ENCODE data around the gene ATP1A4. TPM values are rescaled to one million over a fixed set of nuclear protein-coding genes. Genes with fewer than 3 reads are reported as not detected.

ATP1A4 gene
- total and polyA plus RNA-seq, 7 donors, result 0.22 to 3.0 (median 0.27) TPM; not detected in 4

DNA sequence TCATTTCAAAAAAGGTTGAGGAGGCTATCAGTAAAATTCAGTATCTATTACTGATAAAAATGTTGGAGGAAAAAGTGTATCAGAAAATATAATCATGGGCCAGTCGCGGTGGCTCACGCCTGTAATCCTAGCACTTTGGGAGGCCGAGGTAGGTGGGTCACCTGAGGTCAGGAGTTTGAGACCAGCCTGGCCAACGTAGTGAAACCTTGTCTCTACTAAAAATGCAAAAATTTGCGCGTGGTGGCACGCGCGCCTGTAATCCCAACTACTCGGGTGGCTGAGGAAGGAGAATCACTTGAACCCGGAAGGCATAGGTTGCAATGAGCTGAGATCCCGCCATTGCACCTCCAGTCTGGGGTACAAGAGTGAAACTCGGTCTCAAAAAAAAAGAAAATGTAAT, 5.3 kb upstream of the ATP1A4 start:
- H3K9me3 ChIP-seq, result no peaks in the 10 kb centered on the region
- H3K27me3 ChIP-seq, result no peaks in the 10 kb centered on the region
- no peak overlapping the region for H3K27ac ChIP-seq
- DNase-seq, result no peak
- intact Hi-C loops (cut with DNase I), result no loop called here
- H3K36me3 ChIP-seq, result peaks cover 0 to 23% (median 0%) of the 10 kb centered on the region in 4 donors
- no peak overlapping the region for H3K4me3 ChIP-seq
- TF ChIP-seq, protein P1, sequence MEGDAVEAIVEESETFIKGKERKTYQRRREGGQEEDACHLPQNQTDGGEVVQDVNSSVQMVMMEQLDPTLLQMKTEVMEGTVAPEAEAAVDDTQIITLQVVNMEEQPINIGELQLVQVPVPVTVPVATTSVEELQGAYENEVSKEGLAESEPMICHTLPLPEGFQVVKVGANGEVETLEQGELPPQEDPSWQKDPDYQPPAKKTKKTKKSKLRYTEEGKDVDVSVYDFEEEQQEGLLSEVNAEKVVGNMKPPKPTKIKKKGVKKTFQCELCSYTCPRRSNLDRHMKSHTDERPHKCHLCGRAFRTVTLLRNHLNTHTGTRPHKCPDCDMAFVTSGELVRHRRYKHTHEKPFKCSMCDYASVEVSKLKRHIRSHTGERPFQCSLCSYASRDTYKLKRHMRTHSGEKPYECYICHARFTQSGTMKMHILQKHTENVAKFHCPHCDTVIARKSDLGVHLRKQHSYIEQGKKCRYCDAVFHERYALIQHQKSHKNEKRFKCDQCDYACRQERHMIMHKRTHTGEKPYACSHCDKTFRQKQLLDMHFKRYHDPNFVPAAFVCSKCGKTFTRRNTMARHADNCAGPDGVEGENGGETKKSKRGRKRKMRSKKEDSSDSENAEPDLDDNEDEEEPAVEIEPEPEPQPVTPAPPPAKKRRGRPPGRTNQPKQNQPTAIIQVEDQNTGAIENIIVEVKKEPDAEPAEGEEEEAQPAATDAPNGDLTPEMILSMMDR (IDR thresholded peaks at IDR 0.05), result no peak
- no peak for TF ChIP-seq EP300 (IDR thresholded peaks at IDR 0.05)
- TF ChIP-seq POLR2A (IDR thresholded peaks at IDR 0.05), result no peak
- no peak for TF ChIP-seq POLR2AphosphoS5 (IDR thresholded peaks at IDR 0.05)
- peaks cover 0 to 10% (median 4%) of the 10 kb centered on the region in 4 donors for H3K4me1 ChIP-seq
- WGBS, 2 donors, result 94 to 95% methylated on average over 14 of the region's 14 CpGs

- TF ChIP-seq POLR2AphosphoS5 (IDR thresholded peaks at IDR 0.05) (no peak), POLR2A (IDR thresholded peaks at IDR 0.05) (no peak), EP300 (IDR thresholded peaks at IDR 0.05) (no peak)
- TF ChIP-seq, protein P1 (IDR thresholded peaks at IDR 0.05), result no peak
- H3K27me3 ChIP-seq, result no peaks in the 10 kb centered on the region
- H3K9me3 ChIP-seq, result no peaks in the 10 kb centered on the region
- no peak for DNase-seq
- intact Hi-C loops (cut with DNase I), result no loop called here
- H3K27ac ChIP-seq, result no peak overlapping the region
- 89 to 95% methylated on average over 3 of the region's 3 CpGs for WGBS, 2 donors
- peaks cover 0 to 10% (median 4%) of the 10 kb centered on the region in 4 donors for H3K4me1 ChIP-seq
- peaks cover 0 to 3% (median 0%) of the 10 kb centered on the region in 4 donors for H3K36me3 ChIP-seq
- H3K4me3 ChIP-seq, result no peak overlapping the region
These were observed 3.3 kb upstream of the ATP1A4 start for GRCh38 chr1:160148121-160148520.

GRCh38 chr1:160149233-160149632, 2.2 kb upstream of the ATP1A4 start:
- DNase-seq, result no peak
- H3K4me1 ChIP-seq, result peaks cover 0 to 10% (median 4%) of the 10 kb centered on the region in 4 donors
- no peaks in the 10 kb centered on the region for H3K9me3 ChIP-seq
- no peak overlapping the region for H3K27ac ChIP-seq
- H3K27me3 ChIP-seq, result no peaks in the 10 kb centered on the region
- intact Hi-C loops (cut with DNase I), result no loop called here
- TF ChIP-seq EP300 (IDR thresholded peaks at IDR 0.05) (no peak), POLR2A (IDR thresholded peaks at IDR 0.05) (no peak), POLR2AphosphoS5 (IDR thresholded peaks at IDR 0.05) (no peak)
- TF ChIP-seq, protein P1 (IDR thresholded peaks at IDR 0.05), result no peak
- no peak overlapping the region for H3K4me3 ChIP-seq
- H3K36me3 ChIP-seq, result no peaks in the 10 kb centered on the region

- H3K27ac ChIP-seq, result no peak overlapping the region
- no peaks in the 10 kb centered on the region for H3K27me3 ChIP-seq
- H3K9me3 ChIP-seq, result no peaks in the 10 kb centered on the region
- 87 to 89% methylated on average over 2 of the region's 2 CpGs for WGBS, 2 donors
- H3K36me3 ChIP-seq, result no peaks in the 10 kb centered on the region
- peaks cover 0 to 10% (median 4%) of the 10 kb centered on the region in 4 donors for H3K4me1 ChIP-seq
- H3K4me3 ChIP-seq, result no peak overlapping the region
- intact Hi-C loops (cut with DNase I), result no loop called here
- peak in 1 of 4 donors; percentile 10 for TF ChIP-seq POLR2AphosphoS5 (IDR thresholded peaks at IDR 0.05)
- TF ChIP-seq, protein P1 (IDR thresholded peaks at IDR 0.05), result no peak
- no peak for DNase-seq
These were observed 1.7 kb upstream of the ATP1A4 start for GRCh38 chr1:160149716-160150115.

- WGBS, 2 donors, result 76 to 85% methylated on average over 3 of the region's 3 CpGs
- Histone ChIP-seq H3K9me3 (no peaks in the 10 kb centered on the region), H3K4me3 (no peak overlapping the region), H3K27me3 (no peaks in the 10 kb centered on the region), H3K27ac (no peak overlapping the region), H3K4me1 (peaks cover 0 to 4% (median 0%) of the 10 kb centered on the region in 4 donors), H3K36me3 (no peaks in the 10 kb centered on the region)
- DNase-seq, result no peak
- TF ChIP-seq POLR2AphosphoS5 (IDR thresholded peaks at IDR 0.05) (no peak), EP300 (IDR thresholded peaks at IDR 0.05) (no peak), POLR2A (IDR thresholded peaks at IDR 0.05) (no peak)
- TF ChIP-seq, protein P1 (IDR thresholded peaks at IDR 0.05), result no peak
- intact Hi-C loops (cut with DNase I), result no loop called here
These were observed 3.4 kb downstream of the ATP1A4 start for GRCh38 chr1:160154790-160155189.

All from sigmoid colon (tissue), 7 donors.